GM18508 (cell line): ENCODE data around the gene CDCA5.
"Not testable (repeated sequence)": the region's sequence is repeated elsewhere in the genome, so short reads cannot be mapped to it uniquely, and the experiment has no call there.

Source experiments
- ATAC-seq: cut with Tn5 transposase; IDR thresholded peaks from one replicate; pipeline ENCODE4 v1.9.1; 2021; ENCODE audit warnings: moderate number of reproducible peaks; ENCODE audit not compliant: insufficient read depth, unreplicated experiment

CDCA5 gene

GRCh38 chr11:65120831-65121230, 37.0 kb upstream of the CDCA5 start:
- no peak for ATAC-seq

- no peak for ATAC-seq
These were observed 35.8 kb upstream of the CDCA5 start for GRCh38 chr11:65119670-65119995.

- not testable (repeated sequence) for ATAC-seq
These were observed 35.2 kb upstream of the CDCA5 start for GRCh38 chr11:65118891-65119669.

DNA sequence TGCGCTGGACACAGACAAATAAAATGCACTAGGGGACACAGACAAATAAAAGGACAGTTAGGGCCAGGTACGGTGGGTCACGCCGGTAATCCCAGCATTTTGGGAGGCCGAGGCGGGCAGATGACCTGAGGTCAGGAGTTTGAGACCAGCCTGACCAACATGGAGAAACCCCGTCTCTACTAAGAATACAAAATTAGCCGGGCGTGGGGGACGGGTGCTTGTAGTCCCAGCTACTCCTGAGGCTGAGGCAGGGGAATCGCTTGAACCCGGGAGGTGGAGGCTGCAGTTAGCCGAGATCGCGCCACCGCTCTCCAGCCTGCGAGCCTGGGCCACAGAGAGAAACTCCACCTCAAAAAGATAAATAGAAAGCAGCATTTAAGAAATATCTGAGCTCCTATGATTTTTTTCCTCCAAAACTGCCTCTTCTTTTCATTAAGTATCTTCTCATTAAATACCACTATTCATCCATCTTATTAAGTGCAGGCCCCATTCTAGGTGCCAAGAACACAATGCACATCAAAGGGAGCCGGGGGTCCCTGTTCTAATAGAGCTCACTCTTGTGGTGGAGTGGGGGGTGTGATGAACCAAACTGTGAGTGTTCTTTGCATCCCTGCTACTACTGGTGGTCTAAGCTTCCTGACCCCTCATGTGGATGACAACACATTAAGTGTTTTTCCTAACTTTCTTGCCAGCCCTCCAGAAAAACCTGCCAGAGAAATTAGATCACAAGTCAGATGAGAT, 34.4 kb upstream of the CDCA5 start:
- no peak for ATAC-seq

GRCh38 chr11:65117206-65118096, 33.6 kb upstream of the CDCA5 start, which contains the start of gene ZNHIT2:
ZNHIT2 (minus strand) TSS chr11:65117701; CDS start chr11:65117653, 48 bp downstream.
- ATAC-seq, result peak; percentile 41

DNA sequence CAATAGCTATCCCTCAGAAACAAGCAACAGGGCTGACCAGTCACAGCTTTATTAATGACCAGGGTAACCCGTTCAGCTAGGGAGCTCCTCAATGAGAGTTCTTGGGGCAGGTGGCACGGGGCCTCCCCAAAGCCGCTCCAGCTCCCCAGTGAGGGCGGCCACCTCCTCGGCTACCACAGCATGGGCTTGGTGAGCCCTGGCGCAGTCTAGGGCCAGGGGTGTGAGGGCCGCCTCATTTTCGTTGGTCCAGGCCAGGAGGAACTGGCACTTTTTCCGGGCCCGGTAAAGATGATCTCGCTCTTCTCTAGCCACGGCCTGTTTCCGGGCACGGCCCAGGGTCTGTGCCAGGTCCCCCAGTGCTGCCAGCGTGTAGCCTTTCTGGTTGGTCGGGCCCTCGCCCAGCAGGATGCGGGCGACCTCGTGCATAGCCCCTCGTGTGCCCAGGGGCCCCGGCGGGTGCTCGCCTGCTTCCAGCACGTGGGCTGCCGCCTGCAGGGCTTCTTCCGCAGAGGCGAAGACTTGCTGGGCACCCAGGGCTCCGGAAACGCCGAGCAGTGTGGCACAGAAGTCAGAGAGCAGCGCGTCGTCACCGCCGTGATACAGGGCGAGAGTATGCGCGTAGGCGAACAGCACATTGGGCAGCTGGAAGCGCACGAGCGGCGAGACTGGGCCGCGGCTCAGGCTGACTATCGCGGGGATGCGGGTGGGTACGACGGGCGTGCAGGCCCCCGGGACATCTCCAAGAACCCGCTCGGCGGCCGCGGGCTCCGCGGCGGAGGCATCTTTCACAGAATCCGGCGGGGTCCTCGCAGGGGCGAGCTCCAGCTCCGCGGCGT, 32.7 kb upstream of the CDCA5 start:
- ATAC-seq, result no peak

GRCh38 chr11:65115361-65116082, 31.7 kb upstream of the CDCA5 start:
- ATAC-seq, result no peak

- no peak for ATAC-seq
These were observed 30.8 kb upstream of the CDCA5 start for GRCh38 chr11:65114538-65115171.

DNA sequence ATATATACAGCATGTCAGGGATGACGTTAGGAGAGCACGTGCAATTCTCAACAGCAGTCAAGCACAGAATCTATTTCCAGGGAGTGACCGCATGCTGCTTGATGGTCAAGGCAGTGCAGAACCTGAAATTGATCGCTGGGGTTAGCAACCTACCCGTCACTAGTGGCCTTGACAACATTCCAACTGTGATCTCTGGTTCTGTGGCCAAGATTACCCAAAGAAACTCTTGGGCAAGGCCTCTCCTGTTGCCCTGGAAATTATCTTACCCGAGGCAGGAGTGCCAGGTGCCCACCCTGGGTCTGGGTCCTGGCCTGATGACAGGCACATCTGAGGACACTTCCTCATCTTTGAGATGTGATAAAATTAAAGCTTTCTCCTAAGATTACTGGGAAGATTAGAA, 30.0 kb upstream of the CDCA5 start:
- no peak for ATAC-seq

DNA sequence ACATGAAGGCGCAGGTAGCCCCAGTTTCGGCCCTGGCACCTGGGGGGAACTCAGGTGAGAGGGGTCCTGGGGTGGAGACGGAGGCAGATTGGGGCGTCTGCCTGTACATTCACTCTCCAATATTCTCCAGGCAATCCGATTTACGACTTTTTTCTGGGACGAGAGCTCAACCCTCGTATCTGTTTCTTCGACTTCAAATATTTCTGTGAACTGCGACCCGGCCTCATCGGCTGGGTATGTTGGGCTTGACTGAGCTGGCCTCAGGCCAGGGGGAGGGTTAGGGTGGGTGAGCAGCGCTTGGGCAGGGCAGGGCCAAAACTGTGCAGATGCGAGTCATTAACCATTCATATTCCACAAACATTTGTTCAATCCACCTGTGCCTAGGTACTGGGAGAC, 29.5 kb upstream of the CDCA5 start:
- ATAC-seq, result no peak

- ATAC-seq, result no peak
These were observed 28.9 kb upstream of the CDCA5 start for GRCh38 chr11:65112546-65113360.

DNA sequence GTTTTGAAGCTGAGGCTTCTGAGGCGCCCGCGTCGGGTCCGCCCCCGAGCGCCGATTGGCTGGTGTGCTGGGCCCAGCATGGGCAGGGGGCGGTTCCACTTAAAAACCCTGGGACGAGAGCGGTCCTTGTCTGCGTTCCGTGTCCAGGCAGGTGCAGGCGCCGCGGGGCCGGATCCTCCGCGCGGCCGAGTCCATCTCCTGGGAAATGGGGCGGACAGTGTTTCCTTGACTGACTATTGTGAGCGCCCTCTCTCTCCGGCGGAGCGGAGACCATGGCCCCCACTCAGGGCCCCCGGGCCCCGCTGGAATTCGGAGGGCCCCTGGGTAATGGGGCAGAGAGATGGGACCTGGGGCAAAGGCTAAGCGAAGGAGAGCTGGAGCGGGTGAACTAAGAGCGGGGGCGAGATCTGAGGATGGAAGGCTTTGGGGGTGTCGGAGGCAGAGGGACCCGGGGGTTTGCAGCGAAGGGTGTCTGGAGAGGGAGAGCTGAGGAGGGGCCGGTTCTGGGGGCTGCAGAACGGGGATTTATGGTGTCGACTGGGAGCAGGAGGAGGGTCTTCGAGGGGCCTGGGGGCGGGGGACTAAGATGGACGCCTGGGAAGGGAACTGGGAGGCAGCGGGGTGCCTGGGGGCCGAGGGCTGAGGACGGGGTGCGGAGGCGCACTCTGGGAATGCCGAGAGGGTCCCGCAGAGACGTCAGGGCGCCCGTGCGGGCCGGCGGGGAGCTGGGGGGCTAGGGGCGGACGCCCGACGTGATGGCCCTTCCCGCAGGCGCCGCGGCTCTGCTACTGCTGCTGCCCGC, 28.1 kb upstream of the CDCA5 start, which contains the start of gene TM7SF2:
Gene TM7SF2, plus strand, starts transcription at position 129 of the 802 bp plus-strand sequence. Its CDS starts 144 bp downstream, at position 273.
- no peak for ATAC-seq

- no peak for ATAC-seq
These were observed 27.4 kb upstream of the CDCA5 start for GRCh38 chr11:65111159-65111743.

DNA sequence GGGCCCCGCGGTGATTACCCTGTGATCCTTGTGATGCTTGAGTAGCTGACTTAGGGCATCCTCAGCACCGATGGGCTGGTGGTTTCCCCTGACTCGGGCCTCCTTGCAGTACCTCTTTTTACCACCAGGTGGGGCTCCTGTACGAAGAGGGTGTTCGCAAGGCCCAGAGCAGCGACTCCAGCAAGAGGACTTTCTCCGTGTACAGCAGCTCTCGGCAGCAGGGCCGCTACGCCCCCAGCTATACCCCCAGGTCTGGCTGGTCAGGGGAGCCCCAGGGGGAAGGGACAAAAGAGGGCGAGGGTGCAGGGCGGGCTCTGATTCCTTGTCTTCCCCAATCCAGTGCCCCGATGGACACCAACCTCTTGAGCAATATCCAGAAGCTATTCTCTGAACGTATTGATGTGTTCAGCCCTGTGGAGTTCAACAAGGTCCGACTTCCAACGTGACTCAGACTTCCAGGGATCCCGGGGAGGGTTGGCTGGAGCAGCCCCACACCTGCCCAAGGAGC, 26.6 kb upstream of the CDCA5 start:
- no peak for ATAC-seq

GRCh38 chr11:65109231-65110198, 25.7 kb upstream of the CDCA5 start:
- ATAC-seq, result no peak
